Peyer's patch (tissue), 4 donors: ENCODE measurements around the gene TMEM14B. TPM values are rescaled to one million over a fixed set of nuclear protein-coding genes. Genes with fewer than 3 reads are reported as not detected.
"Not testable (repeated sequence)": the region's sequence is repeated elsewhere in the genome, so short reads cannot be mapped to it uniquely, and the experiment has no call there.

Experiments used
- DNase-seq, 3 donors: peaks; one replicate each; pipeline ENCODE4 v3.0.0-alpha.2; 2017 to 2019
- H3K27ac ChIP-seq, 4 donors: fragments of 200-600 bp; sonication (generic); one replicate each; pipeline ENCODE4 v1.5.1; 2016 to 2019
- H3K27me3 ChIP-seq, 2 donors: fragments of 200-600 bp; sonication (generic); one replicate each; pipeline ENCODE4 v1.5.1; 2019
- H3K36me3 ChIP-seq, 3 donors: fragments of 200-600 bp; sonication (generic); one replicate each; pipeline ENCODE4 v1.5.1; 2016 to 2019
- H3K4me1 ChIP-seq, 4 donors: fragments of 200-600 bp; sonication (generic); one replicate each; pipeline ENCODE4 v1.5.1; 2016 to 2019
- H3K4me3 ChIP-seq, 4 donors: fragments of 200-600 bp; sonication (generic); 1 replicate in 3 of 4; 2 replicates in 1 of 4; pipeline ENCODE4 v1.5.1; 2016 to 2019; ENCODE audit warnings: mild to moderate bottlenecking in 1 of 4
- H3K9me3 ChIP-seq, 4 donors: fragments of 200-600 bp; sonication (generic); one replicate each; pipeline ENCODE4 v1.5.1; 2016 to 2019; ENCODE audit warnings: mild to moderate bottlenecking in 1 of 4
- POLR2A ChIP-seq, 2 donors: fragments of 450-650 bp; IDR thresholded peaks; one replicate each; pipeline ENCODE4 v1.5.1; 2017; ENCODE audit warnings: antibody characterized with exemption in 2 of 2, mild to moderate bottlenecking in 2 of 2, moderate library complexity in 2 of 2
- total RNA-seq, 4 donors: library from RNA; depleted of rRNA; stranded (reverse); fragments of >200 nt; gene quantifications; one replicate each; pipeline ENCODE4 v1.1.0, GENCODE V29; 2016
- TF ChIP-seq, protein P1 (sequence below), 6 experiments: fragments of 450-650 bp in 4 of 6; fragments of 200-600 bp in 2 of 6; sonication (generic) in 1 of 6; IDR thresholded peaks; one replicate each; pipeline ENCODE4 v1.5.1; 2017 to 2019; ENCODE audit warnings: antibody characterized with exemption in 6 of 6, mild to moderate bottlenecking in 3 of 6, moderate library complexity in 1 of 6

TMEM14B gene
- total RNA-seq, 4 donors from 2014 or later = 37.1 to 86.7 (median 44.0) TPM

DNA sequence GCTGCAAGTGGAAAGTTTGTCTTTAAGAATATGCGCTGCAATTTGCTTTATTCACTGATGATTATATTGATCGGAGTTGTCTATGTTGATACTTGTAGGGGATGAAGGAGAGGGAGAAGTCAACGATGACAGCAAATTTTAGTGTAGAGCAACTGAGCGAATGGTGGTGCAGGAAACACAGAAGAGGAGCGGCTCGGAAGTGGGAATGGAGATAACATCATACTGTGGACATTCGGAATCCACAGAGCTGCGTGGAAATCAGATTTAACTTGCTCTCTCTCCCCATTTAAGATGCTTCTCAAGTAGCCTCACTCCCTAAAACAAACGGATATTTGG is 722 bp upstream of the TMEM14B start:
- DNase-seq = no peak
- H3K36me3 ChIP-seq = peaks cover 0 to 10% (median 0%) of the 10 kb centered on the region in 3 donors
- TF ChIP-seq, protein P1, sequence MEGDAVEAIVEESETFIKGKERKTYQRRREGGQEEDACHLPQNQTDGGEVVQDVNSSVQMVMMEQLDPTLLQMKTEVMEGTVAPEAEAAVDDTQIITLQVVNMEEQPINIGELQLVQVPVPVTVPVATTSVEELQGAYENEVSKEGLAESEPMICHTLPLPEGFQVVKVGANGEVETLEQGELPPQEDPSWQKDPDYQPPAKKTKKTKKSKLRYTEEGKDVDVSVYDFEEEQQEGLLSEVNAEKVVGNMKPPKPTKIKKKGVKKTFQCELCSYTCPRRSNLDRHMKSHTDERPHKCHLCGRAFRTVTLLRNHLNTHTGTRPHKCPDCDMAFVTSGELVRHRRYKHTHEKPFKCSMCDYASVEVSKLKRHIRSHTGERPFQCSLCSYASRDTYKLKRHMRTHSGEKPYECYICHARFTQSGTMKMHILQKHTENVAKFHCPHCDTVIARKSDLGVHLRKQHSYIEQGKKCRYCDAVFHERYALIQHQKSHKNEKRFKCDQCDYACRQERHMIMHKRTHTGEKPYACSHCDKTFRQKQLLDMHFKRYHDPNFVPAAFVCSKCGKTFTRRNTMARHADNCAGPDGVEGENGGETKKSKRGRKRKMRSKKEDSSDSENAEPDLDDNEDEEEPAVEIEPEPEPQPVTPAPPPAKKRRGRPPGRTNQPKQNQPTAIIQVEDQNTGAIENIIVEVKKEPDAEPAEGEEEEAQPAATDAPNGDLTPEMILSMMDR (IDR thresholded peaks at IDR 0.05) = no peak

DNA sequence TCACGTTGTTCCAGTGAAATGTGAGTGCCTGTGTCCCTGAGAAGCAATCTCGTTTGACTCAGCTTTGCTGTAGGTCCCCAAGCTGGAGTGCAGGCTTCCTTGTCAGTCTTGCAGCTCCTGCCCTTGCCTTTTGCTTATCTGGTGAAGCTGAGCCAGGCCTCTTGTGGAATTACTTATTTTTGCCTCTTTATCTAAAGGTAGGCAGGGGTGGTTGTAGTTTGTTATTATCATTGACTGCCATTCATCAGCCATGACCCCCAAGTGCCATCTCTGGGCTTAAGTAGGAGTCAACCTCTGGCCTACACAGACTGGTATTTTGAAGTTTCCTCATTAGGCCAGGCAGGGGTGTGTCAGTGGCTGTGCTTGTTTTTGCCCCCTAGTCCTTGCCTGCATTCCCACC is 2.1 kb downstream of the TMEM14B start:
- H3K4me1 ChIP-seq = peaks cover 0 to 21% (median 7%) of the 10 kb centered on the region in 4 donors
- no peak overlapping the region for H3K27ac ChIP-seq
- no peaks in the 10 kb centered on the region for H3K27me3 ChIP-seq
- no peak overlapping the region for H3K4me3 ChIP-seq
- no peaks in the 10 kb centered on the region for H3K9me3 ChIP-seq
- H3K36me3 ChIP-seq = peaks cover 0 to 36% (median 0%) of the 10 kb centered on the region in 3 donors
- TF ChIP-seq, protein P1 (IDR thresholded peaks at IDR 0.05) = no peak
- no peak for TF ChIP-seq POLR2A (IDR thresholded peaks at IDR 0.05)
- DNase-seq = no peak

More for the DNA sequence above, 722 bp upstream of the TMEM14B start:
- Histone ChIP-seq H3K27me3 (no peaks in the 10 kb centered on the region), H3K9me3 (no peaks in the 10 kb centered on the region), H3K27ac (peak overlapping the region; percentile 77 to 86 (median 79)), H3K4me1 (peaks cover 0 to 21% (median 7%) of the 10 kb centered on the region in 4 donors), H3K4me3 (peak overlapping the region; percentile 58 to 80 (median 64))

DNA sequence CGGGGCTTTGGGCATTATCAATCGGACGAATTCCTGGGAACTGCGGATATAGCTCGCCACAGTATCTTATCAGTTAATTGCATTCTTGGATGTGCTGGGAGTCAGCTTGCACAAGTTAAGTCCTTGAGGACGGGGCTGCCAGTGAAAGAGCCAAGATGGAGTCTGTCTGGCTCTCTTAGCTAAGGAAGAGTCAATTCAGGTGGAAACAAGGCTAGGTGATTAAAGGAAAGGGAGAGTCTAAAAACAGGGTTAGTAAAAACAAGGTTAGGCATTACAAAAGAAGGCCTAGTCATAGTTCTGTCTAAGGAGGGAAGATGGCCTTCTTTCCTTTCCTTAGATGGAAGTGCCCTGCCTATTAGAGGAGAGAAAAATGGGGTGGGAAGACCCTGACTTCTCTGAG is 3.0 kb downstream of the TMEM14B start:
- DNase-seq, H3K4me3 ChIP-seq, H3K27ac ChIP-seq, H3K9me3 ChIP-seq, H3K27me3 ChIP-seq: not testable (repeated sequence)
- peaks cover 0 to 21% (median 7%) of the 10 kb centered on the region in 4 donors for H3K4me1 ChIP-seq
- peaks cover 0 to 45% (median 0%) of the 10 kb centered on the region in 3 donors for H3K36me3 ChIP-seq

DNA sequence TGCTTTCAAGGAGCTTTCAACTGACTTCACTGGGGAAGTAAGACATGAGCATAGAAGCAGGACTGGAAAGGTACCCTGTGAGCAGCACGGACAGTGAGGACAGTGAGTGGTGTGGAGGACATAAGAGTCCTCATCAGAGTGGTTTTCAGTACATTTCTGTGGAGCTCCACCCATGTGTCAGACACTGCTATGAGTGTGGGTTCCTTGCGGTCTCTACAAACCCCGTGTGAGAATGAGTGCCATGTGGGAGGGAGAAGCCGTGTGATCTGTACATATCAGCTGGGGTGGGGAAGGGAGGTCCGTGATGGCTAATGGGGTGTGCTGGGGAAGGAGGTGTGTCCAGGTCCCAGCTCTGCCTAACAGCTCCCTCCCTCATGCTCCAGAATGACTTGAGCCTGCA is 4.2 kb downstream of the TMEM14B start:
- not testable (repeated sequence) for H3K9me3 ChIP-seq, H3K27ac ChIP-seq, H3K4me3 ChIP-seq, H3K27me3 ChIP-seq, DNase-seq
- H3K4me1 ChIP-seq = peaks cover 0 to 17% (median 7%) of the 10 kb centered on the region in 4 donors
- H3K36me3 ChIP-seq = peaks cover 0 to 57% (median 0%) of the 10 kb centered on the region in 3 donors

DNA sequence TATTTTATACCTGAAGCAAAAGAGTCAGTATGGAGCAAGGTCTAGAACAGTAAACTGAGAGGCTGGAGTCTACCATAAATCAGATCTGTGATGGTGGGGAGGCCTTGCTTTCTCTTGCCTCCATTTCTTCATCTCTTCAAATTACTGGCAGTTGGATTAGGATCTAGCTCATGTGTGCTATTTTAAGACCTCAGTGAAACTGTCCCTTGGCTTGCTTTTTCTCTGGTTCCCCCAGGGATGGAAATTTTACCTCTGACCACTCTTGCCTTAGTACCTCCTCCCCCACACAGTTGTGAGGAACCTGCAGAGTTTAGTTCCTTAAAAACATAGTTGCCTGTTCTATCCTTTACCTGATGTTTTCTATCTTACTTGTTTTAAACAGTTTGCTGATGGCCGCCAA is 8.5 kb downstream of the TMEM14B start:
- no peak for DNase-seq
- no peak for TF ChIP-seq POLR2A (IDR thresholded peaks at IDR 0.05)
- TF ChIP-seq, protein P1 (IDR thresholded peaks at IDR 0.05) = no peak
- Histone ChIP-seq H3K4me3 (no peak overlapping the region), H3K36me3 (peaks cover 0 to 62% (median 0%) of the 10 kb centered on the region in 3 donors), H3K27ac (no peak overlapping the region), H3K4me1 (no peaks in the 10 kb centered on the region), H3K27me3 (no peaks in the 10 kb centered on the region), H3K9me3 (no peaks in the 10 kb centered on the region)

DNA sequence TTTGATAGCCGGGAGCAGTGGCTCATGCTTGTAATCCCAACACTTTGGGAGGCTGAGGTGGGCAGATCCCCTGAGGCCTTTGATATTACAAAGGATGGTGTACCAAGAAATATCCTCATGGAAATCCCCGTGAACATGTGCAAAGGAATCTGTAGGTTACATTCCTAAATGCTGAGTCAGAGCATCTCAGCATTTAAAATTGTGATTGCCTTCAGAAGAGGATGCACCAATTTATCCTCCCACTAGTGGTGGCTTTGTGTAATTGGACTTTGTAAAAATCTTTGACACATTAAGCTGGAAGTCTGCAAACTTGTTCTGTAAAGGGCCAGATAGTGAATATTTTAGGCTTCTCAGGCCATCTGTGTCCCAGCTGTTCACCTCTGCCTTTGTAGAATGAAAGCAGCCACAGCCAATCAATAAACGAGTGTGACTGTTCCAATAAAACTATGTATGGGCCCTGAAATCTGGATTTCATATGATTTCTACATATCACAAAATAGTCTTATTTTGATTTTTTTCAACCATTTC is 11.8 kb downstream of the TMEM14B start:
- no peaks in the 10 kb centered on the region for H3K27me3 ChIP-seq
- H3K27ac ChIP-seq = no peak overlapping the region
- no peak for DNase-seq
- TF ChIP-seq, protein P1 (IDR thresholded peaks at IDR 0.05) = peak; percentile 25 to 56 (median 43)
- no peak for TF ChIP-seq POLR2A (IDR thresholded peaks at IDR 0.05)
- no peak overlapping the region for H3K4me3 ChIP-seq
- H3K4me1 ChIP-seq = no peaks in the 10 kb centered on the region
- H3K36me3 ChIP-seq = peaks cover 0 to 31% (median 0%) of the 10 kb centered on the region in 3 donors
- no peaks in the 10 kb centered on the region for H3K9me3 ChIP-seq

DNA sequence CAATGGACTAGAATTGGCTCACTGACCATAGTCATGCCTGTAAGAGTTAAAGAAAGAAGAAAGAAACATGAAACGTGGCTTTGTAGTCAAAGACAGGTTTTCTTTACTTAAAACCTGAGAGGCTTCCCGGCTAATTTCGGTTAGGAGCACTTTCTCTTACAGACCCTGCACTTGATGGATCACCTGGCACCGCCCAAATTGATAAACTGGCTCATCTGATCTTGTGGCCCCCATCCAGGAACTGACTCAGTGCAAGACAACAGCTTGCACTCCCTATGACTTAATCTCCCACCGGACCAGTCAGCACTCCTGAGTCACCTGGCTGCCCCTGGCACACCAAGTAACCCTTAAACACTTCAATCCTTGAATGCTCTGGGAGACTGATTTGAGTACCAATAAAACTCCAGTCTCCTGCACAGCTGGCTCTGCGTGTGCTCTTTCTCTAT is 12.3 kb downstream of the TMEM14B start:
- no peak overlapping the region for H3K4me3 ChIP-seq
- no peak for DNase-seq

More for the DNA sequence above, 12.3 kb downstream of the TMEM14B start:
- H3K27ac ChIP-seq = no peak overlapping the region
- no peak for TF ChIP-seq POLR2A (IDR thresholded peaks at IDR 0.05)
- TF ChIP-seq, protein P1 (IDR thresholded peaks at IDR 0.05) = no peak
- no peaks in the 10 kb centered on the region for H3K9me3 ChIP-seq
- no peaks in the 10 kb centered on the region for H3K27me3 ChIP-seq
- H3K4me1 ChIP-seq = no peaks in the 10 kb centered on the region
- H3K36me3 ChIP-seq = peaks cover 0 to 27% (median 0%) of the 10 kb centered on the region in 3 donors
